SH-SY5Y (cell line): ENCODE data around the gene SLC7A8.

Source experiments
- GATA2 ChIP-seq: IDR thresholded peaks from 2 replicates; pipeline ENCODE4 v1.6.1; 2011; ENCODE audit warnings: mild to moderate bottlenecking, low read depth, low read length
- GATA3 ChIP-seq: IDR thresholded peaks from 2 replicates; pipeline ENCODE4 v1.6.1; 2011; ENCODE audit warnings: low read depth, mild to moderate bottlenecking, low read length, moderate library complexity

- TF ChIP-seq GATA3 (no peak), GATA2 (no peak)
Measured at GRCh38 chr14:23117371-23118020, 66.0 kb downstream of the SLC7A8 start.
